ENCODE results near the gene ASS1. TPM values are rescaled to one million over a fixed set of nuclear protein-coding genes. Genes with fewer than 3 reads are reported as not detected.

ASS1 gene
- total RNA-seq, 1 experiment from 2014 or later, result 83.0 TPM

DNA sequence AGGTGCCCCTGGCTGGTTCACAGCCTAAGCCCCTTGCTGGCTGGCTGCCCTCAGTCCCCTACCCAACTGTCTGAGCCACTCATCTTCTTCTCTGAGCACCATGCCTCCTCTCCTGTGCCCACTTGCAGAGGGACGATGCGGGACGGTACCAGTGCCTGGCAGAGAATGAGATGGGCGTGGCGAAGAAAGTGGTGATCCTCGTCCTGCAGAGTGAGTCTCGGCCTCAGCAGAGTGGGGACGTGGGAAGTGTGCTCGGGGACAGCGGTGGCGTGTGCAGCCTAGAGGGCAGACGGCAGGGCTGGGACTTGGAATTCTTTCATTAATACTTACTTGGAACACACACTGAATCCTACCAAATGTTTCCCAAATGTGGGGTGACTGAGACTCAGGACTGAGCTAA, 34.3 kb upstream of the ASS1 start:
- intact Hi-C loops (cut with micrococcal nuclease), result no loop called here

GRCh38 chr9:130411566-130411915, 33.2 kb upstream of the ASS1 start:
- intact Hi-C loops (cut with micrococcal nuclease), result no loop called here
- DNase-seq (no peak), ATAC-seq (no peak)
- Histone ChIP-seq H3F3A (ENCODE audit: low read length, unreplicated experiment) (no peaks in the 10 kb centered on the region), H3K79me2 (ENCODE audit: low read length) (no peaks in the 10 kb centered on the region), H3K27ac (ENCODE audit: low read length) (no peak overlapping the region), H3K9me3 (ENCODE audit: low read length) (no peaks in the 10 kb centered on the region), H3K27me3 (ENCODE audit: low read length) (no peaks in the 10 kb centered on the region), H3K4me2 (ENCODE audit: low read length) (no peak overlapping the region), H3K36me3 (ENCODE audit: low read depth, low read length) (no peaks in the 10 kb centered on the region), H2AFZ (ENCODE audit: low read length) (no peak overlapping the region), H3K9ac (ENCODE audit: low read length) (no peak overlapping the region), H4K20me1 (ENCODE audit: low read length) (no peaks in the 10 kb centered on the region), H3K4me1 (ENCODE audit: insufficient read depth, low read length) (peaks cover 10% of the 10 kb centered on the region; the same call in 1 of the 2 replicates), H3K9me2 (replicated peaks; ENCODE audit: low read length) (no peaks in the 10 kb centered on the region), H3K4me3 (ENCODE audit: low read length) (no peak overlapping the region)
- CTCF ChIA-PET, result no interaction called here
- no TSS peak for BruUV-seq (replicated peaks)
- TF ChIP-seq EZH2phosphoT487 (IDR thresholded peaks at IDR 0.05; ENCODE audit: borderline replicate concordance, low read length), result no peak
- TF ChIP-seq EZH2 (IDR thresholded peaks at IDR 0.05; ENCODE audit: low read length, unreplicated experiment), result no peak
- TF ChIP-seq, protein P1, sequence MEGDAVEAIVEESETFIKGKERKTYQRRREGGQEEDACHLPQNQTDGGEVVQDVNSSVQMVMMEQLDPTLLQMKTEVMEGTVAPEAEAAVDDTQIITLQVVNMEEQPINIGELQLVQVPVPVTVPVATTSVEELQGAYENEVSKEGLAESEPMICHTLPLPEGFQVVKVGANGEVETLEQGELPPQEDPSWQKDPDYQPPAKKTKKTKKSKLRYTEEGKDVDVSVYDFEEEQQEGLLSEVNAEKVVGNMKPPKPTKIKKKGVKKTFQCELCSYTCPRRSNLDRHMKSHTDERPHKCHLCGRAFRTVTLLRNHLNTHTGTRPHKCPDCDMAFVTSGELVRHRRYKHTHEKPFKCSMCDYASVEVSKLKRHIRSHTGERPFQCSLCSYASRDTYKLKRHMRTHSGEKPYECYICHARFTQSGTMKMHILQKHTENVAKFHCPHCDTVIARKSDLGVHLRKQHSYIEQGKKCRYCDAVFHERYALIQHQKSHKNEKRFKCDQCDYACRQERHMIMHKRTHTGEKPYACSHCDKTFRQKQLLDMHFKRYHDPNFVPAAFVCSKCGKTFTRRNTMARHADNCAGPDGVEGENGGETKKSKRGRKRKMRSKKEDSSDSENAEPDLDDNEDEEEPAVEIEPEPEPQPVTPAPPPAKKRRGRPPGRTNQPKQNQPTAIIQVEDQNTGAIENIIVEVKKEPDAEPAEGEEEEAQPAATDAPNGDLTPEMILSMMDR (conservative IDR thresholded peaks at IDR 0.05; ENCODE audit: low read depth, low read length), result no peak
- POLR2A ChIA-PET (ENCODE audit: unreplicated experiment), result no interaction called here

More for the DNA sequence above, 34.3 kb upstream of the ASS1 start:
- POLR2A ChIA-PET (ENCODE audit: unreplicated experiment), result no interaction called here
- CTCF ChIA-PET, result no interaction called here
- BruUV-seq (replicated peaks), result no TSS peak
- H3K9ac ChIP-seq (ENCODE audit: low read length), result no peak overlapping the region
- DNase-seq, result no peak
- TF ChIP-seq, protein P1 (conservative IDR thresholded peaks at IDR 0.05; ENCODE audit: low read depth, low read length), result no peak
- TF ChIP-seq EZH2phosphoT487 (IDR thresholded peaks at IDR 0.05; ENCODE audit: borderline replicate concordance, low read length) (no peak), EZH2 (IDR thresholded peaks at IDR 0.05; ENCODE audit: low read length, unreplicated experiment) (no peak)
- H3K9me3 ChIP-seq (ENCODE audit: low read length), result no peaks in the 10 kb centered on the region
- H3K27me3 ChIP-seq (ENCODE audit: low read length), result no peaks in the 10 kb centered on the region
- no peak overlapping the region for H3K4me3 ChIP-seq (ENCODE audit: low read length)
- H3K79me2 ChIP-seq (ENCODE audit: low read length), result no peaks in the 10 kb centered on the region
- H3K4me1 ChIP-seq (ENCODE audit: insufficient read depth, low read length), result peaks cover 10% of the 10 kb centered on the region; the same call in 1 of the 2 replicates
- H4K20me1 ChIP-seq (ENCODE audit: low read length), result no peaks in the 10 kb centered on the region
- no peaks in the 10 kb centered on the region for H3K36me3 ChIP-seq (ENCODE audit: low read depth, low read length)
- H3K4me2 ChIP-seq (ENCODE audit: low read length), result no peak overlapping the region
- H2AFZ ChIP-seq (ENCODE audit: low read length), result no peak overlapping the region
- H3F3A ChIP-seq (ENCODE audit: low read length, unreplicated experiment), result no peaks in the 10 kb centered on the region
- no peaks in the 10 kb centered on the region for H3K9me2 ChIP-seq (replicated peaks; ENCODE audit: low read length)
- no peak overlapping the region for H3K27ac ChIP-seq (ENCODE audit: low read length)
- ATAC-seq, result no peak

- DNase-seq (no peak), ATAC-seq (no peak)
- Histone ChIP-seq H3K4me2 (ENCODE audit: low read length) (no peak overlapping the region), H3K27ac (ENCODE audit: low read length) (no peak overlapping the region), H3K79me2 (ENCODE audit: low read length) (no peaks in the 10 kb centered on the region), H3K9me2 (replicated peaks; ENCODE audit: low read length) (no peaks in the 10 kb centered on the region), H3K4me1 (ENCODE audit: insufficient read depth, low read length) (no peaks in the 10 kb centered on the region), H3F3A (ENCODE audit: low read length, unreplicated experiment) (no peaks in the 10 kb centered on the region), H2AFZ (ENCODE audit: low read length) (no peak overlapping the region), H3K27me3 (ENCODE audit: low read length) (no peaks in the 10 kb centered on the region), H3K9me3 (ENCODE audit: low read length) (no peaks in the 10 kb centered on the region), H3K9ac (ENCODE audit: low read length) (no peak overlapping the region), H4K20me1 (ENCODE audit: low read length) (no peaks in the 10 kb centered on the region), H3K36me3 (ENCODE audit: low read depth, low read length) (no peaks in the 10 kb centered on the region), H3K4me3 (ENCODE audit: low read length) (no peak overlapping the region)
- ChIA-PET POLR2A (ENCODE audit: unreplicated experiment) (no interaction called here), CTCF (no interaction called here)
- BruUV-seq (replicated peaks), result no TSS peak
- intact Hi-C loops (cut with micrococcal nuclease), result no loop called here
- TF ChIP-seq, protein P1 (conservative IDR thresholded peaks at IDR 0.05; ENCODE audit: low read depth, low read length), result no peak
- no peak for TF ChIP-seq EZH2 (IDR thresholded peaks at IDR 0.05; ENCODE audit: low read length, unreplicated experiment)
- TF ChIP-seq EZH2phosphoT487 (IDR thresholded peaks at IDR 0.05; ENCODE audit: borderline replicate concordance, low read length), result no peak
Measured at GRCh38 chr9:130414081-130414731, 30.6 kb upstream of the ASS1 start.
